Stimulated activated CD8-positive, alpha-beta memory T cell treated with anti-CD3 and anti-CD28 coated beads, Interleukin-15, amount 100 ng/mL, for 48 hours (primary cell): Measurements from ENCODE around the gene B3GAT1.

Experiments
- DNase-seq, 2 donors: peaks; one replicate each; pipeline ENCODE4 v3.0.0-alpha.2; 2020; ENCODE audit warnings: low read depth in 2 of 2

The B3GAT1 gene

GRCh38 chr11:134371436-134372185 is 40.4 kb downstream of the B3GAT1 start:
- no peak for DNase-seq

GRCh38 chr11:134370526-134371435 is 41.3 kb downstream of the B3GAT1 start:
- DNase-seq, result no peak

DNA sequence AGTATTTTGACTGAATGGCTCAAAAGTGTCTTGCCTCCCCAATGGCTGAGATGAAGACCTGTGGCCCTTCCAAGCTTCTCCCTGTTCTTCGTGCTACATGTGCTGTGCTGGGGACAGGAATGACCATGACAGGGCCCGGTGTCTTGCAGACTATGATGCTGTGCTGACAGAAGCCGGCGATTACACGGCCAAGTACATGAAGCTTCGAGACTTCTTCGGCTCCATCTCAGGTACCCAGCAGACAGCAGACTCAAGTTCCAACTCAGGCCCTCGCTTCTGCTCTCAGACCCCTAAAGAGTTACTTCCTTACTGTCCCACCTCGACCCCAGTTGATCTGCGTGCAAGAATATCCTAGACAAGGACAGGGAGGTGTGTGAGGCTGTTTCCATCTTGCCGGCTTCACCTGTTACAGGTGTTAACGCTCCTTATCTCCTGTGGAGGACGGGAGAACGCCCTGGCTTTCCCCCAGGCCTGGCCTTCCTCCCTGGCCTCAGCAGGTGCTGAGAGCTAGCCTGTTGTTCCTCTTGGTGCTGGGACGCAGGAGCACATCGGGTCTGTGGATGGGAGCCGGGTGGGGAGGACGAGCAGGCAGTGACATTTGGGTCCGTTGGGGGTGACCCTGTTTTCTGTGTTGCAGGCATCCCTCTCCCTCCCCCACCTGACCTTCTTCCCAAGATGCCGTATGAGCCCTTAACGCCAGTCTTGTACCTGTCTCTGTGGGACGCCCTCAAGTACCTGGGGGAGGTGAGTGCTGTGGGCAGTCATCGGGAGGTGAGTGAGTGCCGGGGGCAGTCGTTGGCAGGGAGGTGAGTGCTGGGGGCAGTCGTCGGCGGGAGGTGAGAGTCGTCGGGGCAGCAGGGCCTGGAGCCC is 42.2 kb downstream of the B3GAT1 start:
- DNase-seq, result no peak

DNA sequence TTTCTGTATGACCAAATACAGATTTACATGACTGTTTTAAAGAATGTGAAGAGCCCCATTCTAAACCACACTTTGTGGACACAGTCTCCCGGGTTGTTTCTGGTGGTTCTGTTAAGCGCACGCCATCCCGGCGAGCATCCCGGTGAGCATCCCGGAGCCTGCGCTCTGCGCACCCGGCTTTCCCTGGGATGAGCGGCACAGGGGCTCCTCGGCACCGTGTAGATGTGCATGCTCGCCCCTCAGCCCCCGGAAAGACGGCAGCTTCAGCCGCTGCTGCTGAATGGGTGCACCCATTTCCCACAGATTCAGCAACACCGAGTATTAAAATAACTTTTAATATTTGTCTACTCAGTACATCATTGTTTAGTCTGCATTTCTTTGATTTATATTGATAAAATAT is 44.3 kb downstream of the B3GAT1 start:
- no peak for DNase-seq

- DNase-seq, result no peak
Observed at GRCh38 chr11:134366254-134366653, 45.8 kb downstream of the B3GAT1 start.

DNA sequence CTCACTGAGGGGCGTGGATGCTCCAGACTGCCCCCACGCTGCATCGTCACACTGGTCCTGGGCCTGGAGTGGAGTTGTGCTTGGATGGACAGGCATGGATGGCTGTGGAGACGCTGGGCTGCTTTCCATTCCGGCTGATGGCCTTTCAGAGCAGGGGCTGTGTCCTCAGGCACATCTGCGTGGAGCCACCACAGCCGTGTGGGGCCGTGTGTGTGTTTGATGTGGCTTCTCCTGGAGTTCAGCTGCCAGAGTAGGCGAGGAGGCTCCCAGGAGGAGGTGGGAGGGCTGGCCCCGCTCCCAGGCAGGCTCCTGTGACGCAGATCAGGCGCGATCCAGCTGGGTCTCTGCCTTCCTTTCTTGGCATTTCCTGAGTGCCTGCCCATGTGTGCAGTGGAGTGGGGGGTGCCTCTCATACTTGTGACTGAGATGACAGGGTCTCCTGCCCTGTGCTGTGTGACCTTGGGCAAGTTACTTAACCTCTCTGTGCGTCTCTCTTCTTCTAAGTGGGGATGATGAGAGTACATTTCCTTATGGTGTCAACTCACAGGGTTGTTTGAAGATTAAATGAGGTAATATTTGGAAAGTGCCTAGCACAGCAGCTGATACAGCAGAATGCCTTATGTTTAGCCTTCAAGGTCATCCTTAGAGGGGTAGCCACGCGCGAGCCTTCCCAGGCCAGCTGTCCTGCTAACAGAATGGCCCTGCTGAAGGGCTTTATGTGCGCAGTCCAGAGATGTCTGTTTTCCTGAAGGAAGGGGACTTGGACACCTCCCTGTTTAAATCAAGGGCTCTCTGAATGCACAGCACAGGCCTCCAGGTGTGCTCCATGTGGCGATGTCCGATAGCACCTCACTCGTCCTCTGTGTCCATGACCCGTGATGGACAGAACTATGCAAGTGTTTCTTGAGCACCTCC is 46.8 kb downstream of the B3GAT1 start:
- DNase-seq, result no peak

DNA sequence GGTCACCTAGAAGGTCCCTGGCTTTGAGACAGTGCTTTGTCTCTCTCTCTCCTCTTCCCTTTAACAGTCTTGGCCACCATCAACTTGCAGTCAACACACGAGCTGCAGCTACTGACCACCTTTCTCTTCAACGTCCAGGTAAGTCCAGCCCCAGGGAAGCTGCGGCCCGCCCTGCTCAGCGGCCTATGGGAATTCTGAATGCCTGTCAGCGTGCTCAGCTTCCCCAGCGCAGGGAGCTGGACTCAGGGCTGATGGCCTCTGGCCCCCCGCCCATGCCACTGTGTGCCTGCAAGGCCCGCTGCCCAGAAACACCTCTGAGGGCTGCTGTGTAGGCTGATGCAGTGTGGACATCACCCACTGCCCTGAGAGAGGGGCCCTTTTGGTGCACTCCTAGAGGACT is 47.8 kb downstream of the B3GAT1 start:
- no peak for DNase-seq

DNA sequence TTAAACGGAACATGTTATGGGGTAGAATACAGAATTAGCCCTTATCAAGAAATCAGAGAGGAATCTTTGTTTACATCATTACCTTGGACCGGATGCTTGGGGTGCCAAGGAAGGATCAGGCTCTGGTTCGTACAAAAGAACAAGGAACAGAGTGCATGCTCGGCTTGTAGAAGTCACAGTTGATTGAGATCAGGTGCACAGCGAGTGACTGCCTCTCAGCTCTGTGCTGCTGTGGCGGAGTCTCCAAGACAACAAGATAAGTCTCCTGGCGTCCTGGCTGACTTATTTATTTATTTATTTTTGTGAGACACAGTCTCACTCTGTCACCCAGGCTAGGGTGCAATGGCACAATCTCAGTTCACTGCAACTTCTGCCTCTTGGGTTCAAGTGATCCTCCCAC is 48.5 kb downstream of the B3GAT1 start:
- DNase-seq, result no peak

- no peak for DNase-seq
Observed at GRCh38 chr11:134363161-134363560, 48.9 kb downstream of the B3GAT1 start.

- DNase-seq, result no peak
Observed at GRCh38 chr11:134362192-134362901, 49.7 kb downstream of the B3GAT1 start.

DNA sequence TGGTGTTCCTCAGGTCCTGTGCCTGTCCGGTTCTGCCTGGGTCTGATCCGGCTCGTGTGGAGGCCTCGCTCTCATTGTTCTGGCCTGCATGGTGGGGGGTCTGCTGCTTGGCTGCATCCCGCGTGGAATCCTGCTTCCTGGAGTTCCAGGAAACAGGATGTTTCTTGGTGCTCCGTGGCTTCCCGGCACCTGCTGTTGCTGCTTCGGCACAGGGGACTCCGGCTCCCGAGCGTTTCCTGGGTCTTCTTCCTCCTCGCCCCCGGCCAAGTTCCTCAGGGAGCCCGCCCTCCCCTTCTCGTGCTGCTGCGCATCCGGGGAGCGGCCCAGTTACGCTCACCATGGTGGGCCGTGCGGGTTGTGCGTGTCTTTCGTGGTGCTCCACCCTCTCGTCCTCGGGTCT is 50.4 kb downstream of the B3GAT1 start:
- no peak for DNase-seq

GRCh38 chr11:134360050-134360835 is 51.8 kb downstream of the B3GAT1 start:
- DNase-seq, result peak; percentile 57 to 64

- no peak for DNase-seq
Observed at GRCh38 chr11:134359646-134360045, 52.4 kb downstream of the B3GAT1 start.

- no peak for DNase-seq
Observed at GRCh38 chr11:134358856-134359490, 53.1 kb downstream of the B3GAT1 start.

DNA sequence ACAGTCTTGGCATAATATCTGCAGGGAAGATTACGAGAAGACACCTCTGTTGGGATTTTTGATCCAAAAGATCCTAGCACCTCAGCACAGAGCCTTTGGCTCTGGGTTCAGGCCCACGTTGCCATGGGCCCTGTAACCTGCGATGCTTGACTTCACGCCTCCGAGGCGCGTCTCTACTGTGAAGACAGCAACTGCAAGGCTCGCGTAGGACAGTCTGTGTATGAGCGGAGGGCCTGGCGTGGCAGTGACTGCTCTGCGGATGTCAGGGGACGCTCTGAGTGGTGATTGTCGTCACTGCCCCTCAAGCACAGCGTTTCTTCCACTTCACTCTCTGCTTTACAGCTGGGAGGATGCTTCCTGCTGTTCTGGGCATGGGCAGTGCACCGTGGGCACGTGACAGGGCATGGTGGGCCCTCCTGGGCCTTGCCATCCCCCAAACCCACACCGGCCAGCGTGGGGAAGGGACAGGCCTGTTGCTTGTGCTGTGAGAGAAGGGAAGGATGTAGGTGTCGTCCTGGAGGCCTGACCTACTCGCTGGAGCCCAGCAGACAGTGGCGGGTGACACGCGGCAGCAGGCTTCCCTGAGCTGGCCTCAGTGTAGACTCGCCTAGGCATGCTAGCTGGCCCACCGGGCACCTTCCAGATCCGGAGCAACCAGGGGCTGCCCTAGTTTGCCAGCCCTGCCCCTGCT is 53.7 kb downstream of the B3GAT1 start:
- no peak for DNase-seq

DNA sequence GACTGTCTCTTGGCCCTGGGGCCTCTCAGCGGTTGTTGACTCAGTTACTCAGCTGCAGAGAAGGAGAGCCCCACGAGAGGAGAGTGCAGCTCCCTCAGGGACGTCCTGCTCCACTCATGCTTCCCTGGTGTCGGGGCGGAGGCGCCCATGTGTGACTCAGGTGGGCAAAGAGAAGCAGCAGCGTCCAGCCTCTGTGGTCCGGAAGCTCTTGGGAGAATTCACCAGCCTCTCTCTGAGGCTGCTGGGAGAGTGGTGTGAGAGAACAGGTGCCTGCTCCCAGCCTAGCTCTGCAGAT is 54.5 kb downstream of the B3GAT1 start:
- no peak for DNase-seq

- DNase-seq, result no peak
Observed at GRCh38 chr11:134356656-134357544, 55.1 kb downstream of the B3GAT1 start.

DNA sequence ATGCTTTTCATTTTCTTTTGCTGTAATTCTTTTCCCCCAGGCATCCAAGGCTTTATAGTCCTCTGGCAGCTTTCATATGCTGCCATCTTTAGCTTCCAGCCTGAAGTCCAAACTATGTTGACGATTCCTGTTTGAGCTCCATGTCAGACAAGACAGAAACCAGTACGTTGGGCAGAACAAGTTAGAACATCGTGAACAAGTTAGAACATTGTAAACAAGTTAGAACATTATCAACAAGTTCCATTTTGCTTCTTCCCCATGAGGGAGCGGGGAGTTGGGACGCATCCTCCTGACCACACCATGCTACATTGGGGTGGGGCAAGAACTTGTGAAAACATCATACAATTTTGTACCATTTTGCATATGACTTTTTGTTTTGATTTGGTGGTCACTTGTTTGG is 56.4 kb downstream of the B3GAT1 start:
- DNase-seq, result no peak
